Measurements from ENCODE around the gene POLR2M. TPM values are rescaled to one million over a fixed set of nuclear protein-coding genes. Genes with fewer than 3 reads are reported as not detected.

The POLR2M gene
- total RNA-seq, 1 experiment from 2014 or later = 86.2 TPM

- TF ChIP-seq EZH2phosphoT487 (IDR thresholded peaks at IDR 0.05; ENCODE audit: borderline replicate concordance) = no peak
- TF ChIP-seq CTCF (IDR thresholded peaks at IDR 0.05 in 2 of 3, conservative IDR thresholded peaks at IDR 0.05 in 1 of 3; ENCODE audit: borderline replicate concordance in 1 of 3, insufficient read depth in 1 of 3, low read depth in 2 of 3, low read length in 2 of 3) = no peak
- peak; percentile 63; the same call in 1 of the 2 replicates for TF ChIP-seq EGR1 (IDR thresholded peaks at IDR 0.05; ENCODE audit: low read depth)
These were observed at the start of gene POLR2M (continued) for GRCh38 chr15:57706405-57707209.

GRCh38 chr15:57657619-57658018 is 48.9 kb upstream of the POLR2M start:
- Histone ChIP-seq H3K36me3 (ENCODE audit: control insufficient read depth in 1 of 2, insufficient read depth in 2 of 2, low read length in 2 of 2) (no peaks in the 10 kb centered on the region), H3K4me1 (ENCODE audit: control insufficient read depth in 1 of 2, insufficient read depth in 2 of 2, low read length in 2 of 2) (no peaks in the 10 kb centered on the region), H4K20me1 (ENCODE audit: insufficient read depth) (no peaks in the 10 kb centered on the region), H3K4me2 (ENCODE audit: low read length) (no peak overlapping the region), H3K79me2 (ENCODE audit: insufficient read depth, low read length) (no peaks in the 10 kb centered on the region), H3K9me3 (ENCODE audit: control insufficient read depth in 1 of 2, insufficient read depth in 1 of 2, low read depth in 1 of 2, low read length in 2 of 2) (no peaks in the 10 kb centered on the region), H3K9ac (ENCODE audit: low read length) (no peak overlapping the region), H3K9me2 (ENCODE audit: insufficient read depth) (no peaks in the 10 kb centered on the region), H3K27me3 (ENCODE audit: insufficient read depth, low read length) (no peaks in the 10 kb centered on the region), H3K4me3 (replicated peaks in 1 of 2; ENCODE audit: low read depth in 1 of 2, low read length in 2 of 2) (no peak overlapping the region), H2AFZ (ENCODE audit: low read depth, low read length, poor library complexity, severe bottlenecking) (no peak overlapping the region), H3K27ac (ENCODE audit: low read depth, low read length) (no peak overlapping the region)
- intact Hi-C loops (cut with micrococcal nuclease) = loop anchor here (5.0 kb wide), 1 partner anchor 95 kb away; no protein-coding TSS in a partner anchor
- TF ChIP-seq FOSL1 (IDR thresholded peaks at IDR 0.05; ENCODE audit: low read depth) (no peak), CTCF (IDR thresholded peaks at IDR 0.05 in 2 of 3, conservative IDR thresholded peaks at IDR 0.05 in 1 of 3; ENCODE audit: borderline replicate concordance in 1 of 3, insufficient read depth in 1 of 3, low read depth in 2 of 3, low read length in 2 of 3) (no peak), EZH2phosphoT487 (IDR thresholded peaks at IDR 0.05; ENCODE audit: borderline replicate concordance) (no peak), JUND (IDR thresholded peaks at IDR 0.05) (no peak), ATF3 (IDR thresholded peaks at IDR 0.05) (no peak), SP1 (IDR thresholded peaks at IDR 0.05; ENCODE audit: low read depth) (no peak), ZNF274 (IDR thresholded peaks at IDR 0.05; ENCODE audit: low read depth, low read length) (no peak), CBX3 (IDR thresholded peaks at IDR 0.05; ENCODE audit: low read depth) (no peak)
- no peak for DNase-seq (ENCODE audit: low read depth, low spot score)
- ATAC-seq = no peak
- RAD21 ChIA-PET (ENCODE audit: low non-redundant PET in 1 of 2, low total read pairs in 2 of 2, uncharacterized antibody in 2 of 2, unreplicated experiment in 2 of 2) = no interaction called here
- CTCF ChIA-PET = interaction anchor here (1.4 to 2.3 kb wide), 2 partner anchors 16 to 97 kb away, joined by 3 to 8 read pairs; no protein-coding TSS in a partner anchor
- BruUV-seq (replicated peaks) = no TSS peak
- POLR2A ChIA-PET = no interaction called here

Data from HCT116 (cell line).